Measurements from ENCODE around the gene MRPS23. TPM values are rescaled to one million over a fixed set of nuclear protein-coding genes. Genes with fewer than 3 reads are reported as not detected.

MRPS23 gene
- total and polyA plus RNA-seq, 2 of the 13 experiments (the other 11 are each of a cell fraction or from before 2014, with no cell fraction given): 63.2 to 181 TPM

- TF ChIP-seq HNRNPL (IDR thresholded peaks at IDR 0.05; ENCODE audit: low read depth, low read length) (no peak), RAD51 (IDR thresholded peaks at IDR 0.05; ENCODE audit: borderline replicate concordance) (no peak), ZNF746 (CRISPR knock-in tag; IDR thresholded peaks at IDR 0.05) (no peak), RARA (CRISPR knock-in tag; IDR thresholded peaks at IDR 0.05) (peak; percentile 52; the same call in 1 of the 2 replicates), ZNF788 (CRISPR knock-in tag; IDR thresholded peaks at IDR 0.05; ENCODE audit: borderline replicate concordance) (no peak), FOXO1 (CRISPR knock-in tag; IDR thresholded peaks at IDR 0.05) (peak; percentile 34; the same call in 1 of the 2 replicates), PTBP1 (IDR thresholded peaks at IDR 0.05; ENCODE audit: low read depth, low read length, poor library complexity, severe bottlenecking) (no peak), SATB2 (CRISPR knock-in tag; IDR thresholded peaks at IDR 0.05) (no peak), FOXA1 (IDR thresholded peaks at IDR 0.05) (no peak), FOXA1 (CRISPR knock-in tag; IDR thresholded peaks at IDR 0.05) (no peak), ZUFSP (CRISPR knock-in tag; IDR thresholded peaks at IDR 0.05; ENCODE audit: borderline replicate concordance) (no peak), GRHL1 (CRISPR knock-in tag; conservative IDR thresholded peaks at IDR 0.05) (no peak), DDIT3 (CRISPR knock-in tag; IDR thresholded peaks at IDR 0.05) (no peak), ZNF781 (CRISPR knock-in tag; IDR thresholded peaks at IDR 0.05; ENCODE audit: borderline replicate concordance, not compliant biosample characterization) (no peak), ZNF430 (CRISPR knock-in tag; IDR thresholded peaks at IDR 0.05) (no peak), MIER3 (CRISPR knock-in tag; IDR thresholded peaks at IDR 0.05; ENCODE audit: borderline replicate concordance) (no peak), ZNF749 (CRISPR knock-in tag; IDR thresholded peaks at IDR 0.05; ENCODE audit: borderline replicate concordance) (no peak), NAIF1 (CRISPR knock-in tag; IDR thresholded peaks at IDR 0.05; ENCODE audit: borderline replicate concordance) (no peak), ZSCAN5A (CRISPR knock-in tag; IDR thresholded peaks at IDR 0.05; ENCODE audit: borderline replicate concordance) (no peak; the same call in 1 of the 2 replicates), CENPBD1 (CRISPR knock-in tag; IDR thresholded peaks at IDR 0.05; ENCODE audit: borderline replicate concordance, low read depth) (no peak), ZFP36 (IDR thresholded peaks at IDR 0.05; ENCODE audit: borderline replicate concordance, low read depth, low read length, partially characterized antibody) (no peak), RBFOX2 (IDR thresholded peaks at IDR 0.05; ENCODE audit: low read depth, low read length) (no peak), NCOA1 (CRISPR knock-in tag; IDR thresholded peaks at IDR 0.05) (no peak)
Observed at GRCh38 chr17:57856792-57857620, 7.2 kb upstream of the MRPS23 start (continued).

Data from HepG2 (cell line).